Upper lobe of right lung (tissue), 1 donor: ENCODE measurements around the gene CMTM6. TPM values are rescaled to one million over a fixed set of nuclear protein-coding genes. Genes with fewer than 3 reads are reported as not detected.
A peak's percentile ranks its signal among the peaks of the same experiment; 100 is the strongest.

Experiments
- ATAC-seq: fragments of 200-7000 bp; cut with Tn5 transposase; one replicate; pipeline ENCODE4 v1.9.1; 2020; ENCODE audit warnings: mild to moderate bottlenecking, moderate library complexity
- DNase-seq: peaks from one replicate; pipeline ENCODE4 v3.0.0-alpha.2; 2020
- H3K27ac ChIP-seq: fragments of 200-600 bp; one replicate; pipeline ENCODE4 v1.8.0; 2022
- H3K27me3 ChIP-seq: fragments of 200-600 bp; one replicate; pipeline ENCODE4 v1.8.0; 2022; ENCODE audit warnings: mild to moderate bottlenecking
- H3K36me3 ChIP-seq: fragments of 200-600 bp; one replicate; pipeline ENCODE4 v1.8.0; 2022
- H3K4me1 ChIP-seq: fragments of 200-600 bp; one replicate; pipeline ENCODE4 v1.8.0; 2022
- H3K4me3 ChIP-seq: fragments of 200-600 bp; one replicate; pipeline ENCODE4 v1.8.0; 2022; ENCODE audit warnings: mild to moderate bottlenecking
- H3K9me3 ChIP-seq: fragments of 200-600 bp; one replicate; pipeline ENCODE4 v1.8.0; 2022
- CTCF ChIP-seq: fragments of 200-600 bp; IDR thresholded peaks from one replicate; pipeline ENCODE4 v1.8.0; 2022; ENCODE audit warnings: antibody characterized with exemption
- intact Hi-C: fragments of 100-400 bp; cut with DNase I; formaldehyde crosslinking; loops from one replicate; pipeline ENCODE4 v1.11.0; 2022
- total RNA-seq: library from RNA; stranded (reverse); fragmentation: NEBNext Ultra II Directional; extraction: Animal tissue kit (Norgen Biotek cat#: 25700); gene quantifications from one replicate; pipeline ENCODE4 v1.2.1, GENCODE V29; 2021
- donor health status: DM: no; HTN: yes; CAD: no; lungs with severe emphysema.

CMTM6 gene
- total RNA-seq, 1 donor from 2014 or later: 58.9 TPM

- no peak overlapping the region for H3K27ac ChIP-seq
- no peaks in the 10 kb centered on the region for H3K9me3 ChIP-seq
- no peak for TF ChIP-seq CTCF
- intact Hi-C loops: no loop called here
- DNase-seq: no peak
- no peaks in the 10 kb centered on the region for H3K27me3 ChIP-seq
- H3K4me1 ChIP-seq: peaks cover 14% of the 10 kb centered on the region
- no peak for ATAC-seq
- H3K36me3 ChIP-seq: peaks cover 49% of the 10 kb centered on the region
- no peak overlapping the region for H3K4me3 ChIP-seq
Observed at GRCh38 chr3:32450426-32450825, 52.2 kb downstream of the CMTM6 start.

DNA sequence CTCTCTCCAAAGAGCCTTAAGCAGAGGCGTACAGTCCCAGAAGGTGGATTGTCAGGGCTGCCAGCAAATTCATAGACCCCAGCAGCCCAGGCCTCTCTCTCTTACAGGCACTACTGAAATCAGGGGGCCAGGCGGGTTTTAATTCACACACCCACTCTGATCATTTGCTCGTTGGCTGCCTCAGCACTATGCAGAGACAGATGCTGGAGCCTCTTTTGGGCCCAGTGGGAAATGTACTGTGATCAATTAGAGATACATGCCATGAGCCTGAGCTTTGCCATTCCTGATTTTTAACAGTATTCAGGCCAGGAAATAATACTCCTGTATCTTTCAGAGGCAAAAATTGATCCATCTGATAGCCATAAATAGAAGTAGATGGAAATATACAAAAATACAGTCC, 53.0 kb downstream of the CMTM6 start:
- DNase-seq (no peak), ATAC-seq (no peak)
- no peak for TF ChIP-seq CTCF
- no peak overlapping the region for H3K4me3 ChIP-seq
- peaks cover 14% of the 10 kb centered on the region for H3K4me1 ChIP-seq
- no peaks in the 10 kb centered on the region for H3K9me3 ChIP-seq
- no peaks in the 10 kb centered on the region for H3K27me3 ChIP-seq
- intact Hi-C loops: no loop called here
- no peak overlapping the region for H3K27ac ChIP-seq
- peaks cover 41% of the 10 kb centered on the region for H3K36me3 ChIP-seq

GRCh38 chr3:32448686-32449474, 53.8 kb downstream of the CMTM6 start:
- peaks cover 14% of the 10 kb centered on the region for H3K4me1 ChIP-seq
- TF ChIP-seq CTCF: no peak
- intact Hi-C loops: no loop called here
- no peaks in the 10 kb centered on the region for H3K9me3 ChIP-seq
- H3K27ac ChIP-seq: no peak overlapping the region
- no peaks in the 10 kb centered on the region for H3K27me3 ChIP-seq
- H3K4me3 ChIP-seq: no peak overlapping the region
- DNase-seq (peak; percentile 37), ATAC-seq (peak; percentile 82)
- H3K36me3 ChIP-seq: peaks cover 33% of the 10 kb centered on the region

DNA sequence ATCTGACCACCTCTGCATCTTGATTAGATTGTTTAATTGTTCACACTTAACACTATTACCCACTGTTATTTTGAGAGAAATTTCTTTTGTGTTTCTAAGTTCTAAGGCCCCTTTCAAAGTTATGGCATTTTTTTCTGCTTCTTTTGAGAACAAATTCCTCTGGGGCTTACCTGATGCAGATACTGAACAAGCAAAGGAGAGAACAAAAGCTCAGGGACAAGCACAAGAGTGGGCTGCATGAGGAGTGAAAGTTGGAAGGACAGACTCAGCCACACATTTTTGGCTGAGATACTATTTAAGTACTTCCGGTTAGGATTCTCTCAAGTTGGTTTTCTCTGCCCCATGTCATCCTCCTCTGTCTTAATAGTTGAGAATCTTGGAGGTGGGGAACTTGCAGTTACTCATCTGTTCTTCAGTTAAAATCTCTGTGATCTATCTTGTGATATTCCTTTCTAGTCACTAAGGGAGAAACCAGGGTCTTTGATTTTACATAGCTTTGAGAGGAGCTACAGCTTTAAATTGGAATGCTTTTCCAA, 54.7 kb downstream of the CMTM6 start:
- no peaks in the 10 kb centered on the region for H3K27me3 ChIP-seq
- H3K27ac ChIP-seq: no peak overlapping the region
- ATAC-seq (no peak), DNase-seq (no peak)
- TF ChIP-seq CTCF: no peak
- H3K9me3 ChIP-seq: no peaks in the 10 kb centered on the region
- H3K4me1 ChIP-seq: peaks cover 14% of the 10 kb centered on the region
- H3K36me3 ChIP-seq: peaks cover 33% of the 10 kb centered on the region
- intact Hi-C loops: no loop called here
- no peak overlapping the region for H3K4me3 ChIP-seq

GRCh38 chr3:32443478-32443877, 59.2 kb downstream of the CMTM6 start:
- intact Hi-C loops: no loop called here
- Histone ChIP-seq H3K9me3 (no peaks in the 10 kb centered on the region), H3K4me1 (peaks cover 5% of the 10 kb centered on the region), H3K27me3 (no peaks in the 10 kb centered on the region), H3K27ac (no peak overlapping the region), H3K36me3 (no peaks in the 10 kb centered on the region), H3K4me3 (no peak overlapping the region)
- ATAC-seq: peak; percentile 57
- DNase-seq: no peak
- TF ChIP-seq CTCF: no peak
